GM23338 (cell line): ENCODE results near the gene TBC1D8B. TPM values are rescaled to one million over a fixed set of nuclear protein-coding genes. Genes with fewer than 3 reads are reported as not detected.

Experiments
- ATAC-seq: fragments of 200-7000 bp; cut with Tn5 transposase; 3 replicates; pipeline ENCODE4 v1.9.1; 2020
- DNase-seq: peaks from one replicate; pipeline ENCODE4 v3.0.0-alpha.2; 2015; ENCODE audit warnings: low spot score
- H2AFZ ChIP-seq: fragments of 200-600 bp; sonication (generic); 2 replicates; pipeline ENCODE4 v1.8.0; 2016; ENCODE audit warnings: antibody characterized with exemption, mild to moderate bottlenecking, moderate library complexity
- H3F3A ChIP-seq: fragments of 200-600 bp; sonication (generic); replicated peaks from 2 replicates; pipeline ENCODE4 v1.8.0; 2017; ENCODE audit warnings: antibody characterized with exemption, mixed run types, low read depth
- H3K27ac ChIP-seq: fragments of 200-600 bp; sonication (generic); 2 replicates; pipeline ENCODE4 v1.6.1; 2016; ENCODE audit warnings: low read depth
- H3K27me3 ChIP-seq: fragments of 200-600 bp; sonication (generic); 2 replicates; pipeline ENCODE4 v1.8.0; 2016; ENCODE audit warnings: mild to moderate bottlenecking, mixed run types, moderate library complexity; ENCODE audit not compliant: insufficient read depth
- H3K36me3 ChIP-seq: fragments of 200-600 bp; sonication (generic); 2 replicates; pipeline ENCODE4 v1.8.0; 2016; ENCODE audit warnings: mild to moderate bottlenecking; ENCODE audit not compliant: insufficient read depth
- H3K4me1 ChIP-seq: fragments of 200-600 bp; sonication (generic); 2 replicates; pipeline ENCODE4 v1.8.0; 2016; ENCODE audit warnings: mild to moderate bottlenecking, moderate library complexity; ENCODE audit not compliant: insufficient read depth
- H3K4me2 ChIP-seq: fragments of 200-600 bp; sonication (generic); 2 replicates; pipeline ENCODE4 v1.7.1; 2017; ENCODE audit warnings: mixed run types
- H3K4me3 ChIP-seq: fragments of 200-600 bp; sonication (generic); 2 replicates; pipeline ENCODE4 v1.6.1; 2016; ENCODE audit warnings: mixed run types
- H3K79me2 ChIP-seq: fragments of 200-600 bp; sonication (generic); replicated peaks from 2 replicates; pipeline ENCODE4 v1.8.0; 2017; ENCODE audit warnings: mild to moderate bottlenecking; ENCODE audit not compliant: insufficient read depth
- H3K9me2 ChIP-seq: fragments of 200-600 bp; sonication (generic); 2 replicates; pipeline ENCODE4 v1.8.0; 2017; ENCODE audit not compliant: insufficient read depth
- H4K20me1 ChIP-seq: fragments of 200-600 bp; sonication (generic); replicated peaks from 2 replicates; pipeline ENCODE4 v1.8.0; 2017; ENCODE audit warnings: mild to moderate bottlenecking; ENCODE audit not compliant: insufficient read depth
- H3K27ac Mint-ChIP-seq: 2 replicates; pipeline ENCODE4 v1.8.0; 2020; ENCODE audit warnings: inconsistent platforms, mild to moderate bottlenecking, moderate library complexity, mixed read lengths
- H3K27me3 Mint-ChIP-seq: 3 replicates; pipeline ENCODE4 v1.8.0; 2022; ENCODE audit warnings: low read depth, mild to moderate bottlenecking, moderate library complexity, mixed read lengths, inconsistent platforms; ENCODE audit not compliant: insufficient read depth, poor library complexity
- H3K36me3 Mint-ChIP-seq: 3 replicates; pipeline ENCODE4 v1.8.0; 2021; ENCODE audit warnings: low read depth, mild to moderate bottlenecking, inconsistent platforms, moderate library complexity, mixed read lengths
- H3K4me1 Mint-ChIP-seq: 3 replicates; pipeline ENCODE4 v1.8.0; 2020; ENCODE audit warnings: mild to moderate bottlenecking, inconsistent platforms, mixed read lengths
- H3K4me3 Mint-ChIP-seq: 3 replicates; pipeline ENCODE4 v1.8.0; 2021; ENCODE audit warnings: moderate library complexity, mild to moderate bottlenecking, inconsistent platforms, mixed read lengths
- H3K9me3 Mint-ChIP-seq: 3 replicates; pipeline ENCODE4 v1.8.0; 2020; ENCODE audit warnings: moderate library complexity, mild to moderate bottlenecking, inconsistent platforms, mixed read lengths
- CTCF ChIP-seq, 2 experiments: fragments of 200-600 bp in 1 of 2; sonication (generic) in 1 of 2; conservative IDR thresholded peaks; 2 replicates each; pipeline versions ENCODE4 v1.5.1 to v1.6.1; 2016 to 2017; ENCODE audit warnings: antibody characterized with exemption in 2 of 2, low read depth in 2 of 2, mild to moderate bottlenecking in 2 of 2, moderate library complexity in 1 of 2
- EZH2phosphoT487 ChIP-seq: fragments of 200-600 bp; sonication (generic); IDR thresholded peaks from one replicate; pipeline ENCODE4 v1.8.1; 2018; ENCODE audit warnings: antibody characterized with exemption; ENCODE audit not compliant: unreplicated experiment
- ZNF331 ChIP-seq: fragments of 250-450 bp; sonication (Bioruptor Pico); IDR thresholded peaks from 2 replicates; pipeline ENCODE4 v1.5.0; 2020; ENCODE audit warnings: low read depth, mild to moderate bottlenecking, moderate library complexity
- ZNF462 ChIP-seq: fragments of 250-450 bp; sonication (Bioruptor Pico); IDR thresholded peaks from 2 replicates; pipeline ENCODE4 v1.5.0; 2020; ENCODE audit warnings: mild to moderate bottlenecking, moderate library complexity
- polyA plus RNA-seq: library from polyadenylated mRNA; unstranded; fragments of >200 nt; fragmentation: Nextera tagmentation; extraction: Ambion mirVana; gene quantifications from 2 replicates; pipeline ENCODE4 v1.2.1, GENCODE V29; 2016
- total RNA-seq: library from RNA; depleted of rRNA; stranded (reverse); fragments of >200 nt; shearing (Covaris generic); gene quantifications from 2 replicates; pipeline ENCODE4 v1.2.3, GENCODE V29; 2014

The TBC1D8B gene
- total and polyA plus RNA-seq, 2 experiments from 2014 or later = 5.5 to 7.6 TPM

DNA sequence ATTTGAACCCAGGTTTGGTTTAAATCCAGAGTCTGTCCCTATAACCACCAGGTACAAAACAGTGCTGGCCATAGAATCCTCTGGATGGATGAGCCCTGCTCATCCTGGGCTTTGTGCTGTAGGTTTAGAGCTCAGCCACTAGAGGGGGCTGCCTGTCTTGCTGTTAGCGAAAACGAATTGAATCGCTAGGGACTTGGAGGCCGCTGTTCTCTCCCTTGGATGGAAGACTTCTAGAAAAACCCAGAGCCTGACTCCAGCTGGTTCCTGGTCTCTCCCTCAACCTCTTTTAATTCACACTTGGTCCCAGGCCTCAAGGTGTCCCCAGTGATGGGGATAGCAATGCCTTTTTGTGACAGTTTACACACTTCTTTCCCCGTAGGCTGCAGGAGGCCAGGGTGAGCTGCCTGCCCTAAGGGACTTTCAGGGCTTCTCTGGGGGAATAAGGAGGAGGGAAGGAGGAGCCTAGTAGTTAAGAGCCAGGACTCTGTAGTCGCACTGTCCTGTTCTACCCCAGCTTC is 92.0 kb downstream of the TBC1D8B start:
- H3K27me3 Mint-ChIP-seq = peaks cover 2% of the 10 kb centered on the region
- no peaks in the 10 kb centered on the region for H3K9me2 ChIP-seq
- no peaks in the 10 kb centered on the region for H4K20me1 ChIP-seq
- H3K27me3 ChIP-seq = no peaks in the 10 kb centered on the region
- peak; percentile 69 to 84 for TF ChIP-seq CTCF (conservative IDR thresholded peaks at IDR 0.05; ENCODE audit: low read depth in 2 of 2)
- TF ChIP-seq ZNF331 = no peak
- H3K4me2 ChIP-seq = no peak overlapping the region; the same call in 1 of the 2 replicates
- H3K4me1 Mint-ChIP-seq = peaks cover 7% of the 10 kb centered on the region; the same call in 2 of the 3 replicates
- H3K36me3 Mint-ChIP-seq = no peaks in the 10 kb centered on the region
- DNase-seq (peak; percentile 73), ATAC-seq (peak; percentile 92)
- no peak overlapping the region for H3K27ac Mint-ChIP-seq
- no peaks in the 10 kb centered on the region for H3K9me3 Mint-ChIP-seq
- H3K27ac ChIP-seq = no peak overlapping the region
- H3K4me3 ChIP-seq = no peak overlapping the region
- H3K36me3 ChIP-seq = no peaks in the 10 kb centered on the region
- no peak overlapping the region; the same call in 1 of the 2 replicates for H2AFZ ChIP-seq
- H3K79me2 ChIP-seq = no peaks in the 10 kb centered on the region
- no peaks in the 10 kb centered on the region for H3F3A ChIP-seq
- no peak overlapping the region for H3K4me3 Mint-ChIP-seq
- no peaks in the 10 kb centered on the region for H3K4me1 ChIP-seq

- Histone ChIP-seq H3K4me3 (no peak overlapping the region), H3K27ac (no peak overlapping the region), H3K36me3 (no peaks in the 10 kb centered on the region), H3K4me1 (no peaks in the 10 kb centered on the region), H3K9me2 (no peaks in the 10 kb centered on the region), H4K20me1 (no peaks in the 10 kb centered on the region), H3K4me2 (no peak overlapping the region), H3K79me2 (no peaks in the 10 kb centered on the region), H3F3A (no peaks in the 10 kb centered on the region), H2AFZ (no peak overlapping the region), H3K27me3 (no peaks in the 10 kb centered on the region)
- H3K36me3 Mint-ChIP-seq = no peaks in the 10 kb centered on the region
- no peaks in the 10 kb centered on the region for H3K9me3 Mint-ChIP-seq
- no peak overlapping the region for H3K27ac Mint-ChIP-seq
- TF ChIP-seq EZH2phosphoT487 = no peak
- no peak overlapping the region for H3K4me3 Mint-ChIP-seq
- DNase-seq (no peak), ATAC-seq (no peak)
- H3K4me1 Mint-ChIP-seq = peaks cover 7% of the 10 kb centered on the region; the same call in 2 of the 3 replicates
- peaks cover 2% of the 10 kb centered on the region for H3K27me3 Mint-ChIP-seq
These were observed 92.5 kb downstream of the TBC1D8B start for GRCh38 chrX:106894978-106895452.

DNA sequence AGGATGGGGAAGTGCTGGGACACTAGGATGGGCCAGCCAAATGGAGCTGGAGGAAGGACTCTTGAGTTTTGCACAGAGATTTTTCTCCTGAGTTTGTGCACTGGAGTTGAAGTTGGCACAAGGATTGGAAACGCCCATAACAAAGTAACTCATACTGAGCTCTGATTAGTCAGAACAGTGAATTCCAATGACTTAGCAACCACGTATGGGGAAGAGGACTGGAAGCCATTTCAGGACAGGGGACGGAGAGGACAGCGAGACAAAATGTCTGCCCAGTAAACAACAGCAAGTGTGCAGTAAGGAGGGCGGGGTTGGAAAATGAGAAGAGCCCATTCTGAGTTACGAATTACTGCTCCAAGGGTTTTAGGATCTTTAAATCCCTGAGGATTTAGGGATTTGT is 94.8 kb downstream of the TBC1D8B start:
- H3K27me3 Mint-ChIP-seq = peaks cover 2% of the 10 kb centered on the region
- H3K4me1 Mint-ChIP-seq = peaks cover 7% of the 10 kb centered on the region; the same call in 2 of the 3 replicates
- 0 out of 2 replicates have a peak overlapping the region, but pooled peaks have one; percentile 38 for H2AFZ ChIP-seq
- no peaks in the 10 kb centered on the region for H3K27me3 ChIP-seq
- ATAC-seq = no peak
- no peak overlapping the region for H3K4me3 Mint-ChIP-seq
- no peaks in the 10 kb centered on the region for H3K9me3 Mint-ChIP-seq
- no peaks in the 10 kb centered on the region for H3K9me2 ChIP-seq
- no peaks in the 10 kb centered on the region for H3K36me3 Mint-ChIP-seq
- H3K79me2 ChIP-seq = no peaks in the 10 kb centered on the region
- H3K27ac Mint-ChIP-seq = no peak overlapping the region; the same call in 1 of the 2 replicates
- DNase-seq = no peak
- H3K4me2 ChIP-seq = no peak overlapping the region
- H3K27ac ChIP-seq = no peak overlapping the region
- H3K4me3 ChIP-seq = no peak overlapping the region
- H3K36me3 ChIP-seq = no peaks in the 10 kb centered on the region
- no peaks in the 10 kb centered on the region for H4K20me1 ChIP-seq
- H3F3A ChIP-seq = no peaks in the 10 kb centered on the region
- no peaks in the 10 kb centered on the region for H3K4me1 ChIP-seq
- no peak for TF ChIP-seq ZNF462
